Measurements from ENCODE around the gene DHRS2.
"Not testable (repeated sequence)": the region's sequence is repeated elsewhere in the genome, so short reads cannot be mapped to it uniquely, and the experiment has no call there.

The DHRS2 gene

DNA sequence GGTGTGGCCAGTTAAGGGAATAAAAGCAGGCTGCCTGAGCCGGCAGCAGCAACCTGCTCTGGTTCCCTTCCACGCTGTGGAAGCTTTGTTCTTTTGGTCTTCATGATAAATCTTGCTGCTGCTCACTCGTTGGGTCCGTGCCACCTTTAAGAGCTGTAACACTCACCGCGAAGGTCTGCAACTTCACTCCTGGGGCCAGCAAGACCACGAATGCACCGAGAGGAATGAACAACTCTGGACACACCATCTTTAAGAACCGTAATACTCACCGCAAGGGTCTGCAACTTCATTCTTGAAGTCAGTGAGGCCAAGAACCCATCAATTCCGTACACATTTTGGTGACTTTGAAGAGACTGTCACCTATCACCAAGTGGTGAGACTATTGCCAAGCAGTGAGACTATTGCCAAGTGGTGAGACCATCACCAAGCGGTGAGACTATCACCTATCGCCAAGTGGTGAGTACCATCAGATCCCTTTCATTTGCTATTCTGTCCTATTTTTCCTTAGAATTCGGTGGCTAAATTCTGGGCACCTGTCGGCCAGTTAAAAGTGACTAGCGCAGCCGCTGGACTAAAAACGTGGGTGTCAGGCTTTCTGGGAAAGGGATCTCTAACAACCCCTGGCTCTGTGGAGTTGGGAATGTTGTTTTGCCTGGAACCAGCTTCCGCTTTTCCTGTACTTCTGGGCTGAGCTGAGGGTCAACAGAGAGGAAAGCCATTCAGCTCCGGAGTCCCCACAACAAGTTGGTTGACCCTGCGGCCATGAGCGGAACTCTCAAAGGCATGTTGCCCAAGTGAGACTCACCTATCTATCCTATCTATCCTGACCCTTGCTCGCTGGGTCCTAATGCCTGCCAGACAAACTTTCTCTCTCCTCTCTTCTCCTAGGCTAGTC lies at the start of gene DHRS2:
TSS of gene DHRS2 (plus strand) at position 48 of the 895 bp plus-strand sequence. CDS start 2,501 bp downstream, outside the sequence.
- no peak for DNase-seq

DNA sequence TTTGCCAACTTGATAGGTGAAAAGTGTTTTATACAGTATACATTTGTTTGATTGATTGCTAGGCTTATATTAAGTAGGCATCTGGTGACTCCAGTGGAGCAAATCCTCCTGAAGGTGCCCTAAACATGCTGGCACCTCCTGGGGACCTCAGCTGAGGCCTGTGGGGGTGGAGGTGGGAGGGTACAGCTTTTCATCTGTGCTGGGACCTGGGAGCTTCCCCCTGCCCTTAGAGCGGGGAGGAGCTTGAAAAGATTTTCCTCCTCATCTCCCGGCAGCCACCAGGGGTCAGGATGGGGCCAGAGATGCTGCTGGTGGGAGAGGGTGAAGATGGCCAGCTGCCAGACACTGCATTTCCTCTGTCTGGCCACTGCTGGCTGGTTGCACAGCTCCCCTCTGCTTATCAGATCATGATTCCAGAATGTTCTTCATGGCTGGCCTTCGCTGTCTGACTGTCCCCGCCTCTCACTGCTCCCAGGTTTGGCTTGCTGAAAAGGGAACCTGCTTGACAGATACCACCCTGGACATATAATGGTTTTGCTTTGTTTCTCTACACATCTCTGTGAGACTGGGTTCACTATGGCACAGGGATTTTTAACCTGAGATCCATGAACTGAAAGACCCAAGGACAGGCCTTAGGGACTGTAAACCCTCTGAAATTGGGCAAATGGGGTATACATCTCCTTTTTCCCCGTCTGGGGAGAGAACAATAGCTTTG lies 47.1 kb upstream of the DHRS2 start:
- peak; percentile 93 for DNase-seq

DNA sequence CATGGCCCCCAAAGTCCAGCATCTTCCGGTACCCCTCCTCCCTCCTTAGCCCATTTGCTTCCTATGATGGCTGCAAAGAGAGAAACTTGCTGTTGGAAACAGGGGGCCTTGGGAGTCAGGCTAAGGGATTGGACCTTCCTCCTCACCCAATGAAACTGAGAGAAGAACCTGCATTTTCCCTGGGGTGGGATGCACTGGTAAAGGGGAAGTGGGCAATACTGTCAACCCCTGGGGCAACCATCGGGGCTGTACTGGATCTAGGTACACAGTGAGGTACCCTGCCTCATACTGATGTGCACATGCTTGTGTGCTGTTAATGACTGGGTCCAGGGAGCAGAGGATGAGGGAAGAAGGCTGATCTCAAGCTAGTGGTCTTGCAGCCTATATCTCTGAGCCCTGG lies 46.6 kb upstream of the DHRS2 start:
- no peak for DNase-seq

DNA sequence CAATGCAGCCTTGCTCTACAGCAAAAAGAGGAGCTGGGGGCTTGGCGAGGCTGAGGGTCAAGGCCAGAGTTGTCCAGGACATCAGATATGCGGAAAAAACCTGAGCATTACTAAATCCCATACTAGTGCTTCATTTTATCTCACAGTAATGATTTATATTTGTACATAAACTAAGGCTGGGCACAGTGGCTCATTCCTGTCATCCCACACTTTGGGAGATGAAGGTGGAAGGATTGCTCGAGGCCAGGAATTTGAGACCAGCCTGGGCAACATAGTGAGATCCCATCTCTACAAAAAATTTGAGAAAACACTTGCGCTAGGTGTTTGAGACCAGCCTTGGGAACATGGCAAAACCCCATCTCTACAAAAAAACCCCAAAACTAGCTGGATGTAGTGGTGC lies 46.0 kb upstream of the DHRS2 start:
- no peak for DNase-seq

GRCh38 chr14:23594191-23594590 lies 42.0 kb upstream of the DHRS2 start:
- DNase-seq = not testable (repeated sequence)

- no peak for DNase-seq
Measured at GRCh38 chr14:23600322-23600707, 35.8 kb upstream of the DHRS2 start.

DNA sequence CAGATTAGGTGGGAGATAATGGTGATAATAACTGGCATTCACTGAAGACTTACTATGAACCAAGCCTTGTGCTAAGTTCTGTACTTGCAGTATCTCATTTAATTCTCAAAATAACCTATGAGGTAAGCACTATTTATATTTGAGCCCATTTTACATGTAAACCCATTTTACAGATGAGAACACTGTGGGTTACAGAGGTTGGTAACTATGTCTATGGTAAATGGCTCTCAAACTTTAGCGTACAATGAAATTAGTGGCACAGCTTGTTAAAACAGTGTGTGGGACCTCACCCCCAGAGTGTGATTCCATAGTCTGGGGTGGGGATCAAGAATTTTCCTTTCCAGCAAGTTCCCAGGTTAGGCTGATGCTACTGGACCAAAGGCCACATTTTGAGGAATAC lies 35.4 kb upstream of the DHRS2 start:
- DNase-seq = no peak

DNA sequence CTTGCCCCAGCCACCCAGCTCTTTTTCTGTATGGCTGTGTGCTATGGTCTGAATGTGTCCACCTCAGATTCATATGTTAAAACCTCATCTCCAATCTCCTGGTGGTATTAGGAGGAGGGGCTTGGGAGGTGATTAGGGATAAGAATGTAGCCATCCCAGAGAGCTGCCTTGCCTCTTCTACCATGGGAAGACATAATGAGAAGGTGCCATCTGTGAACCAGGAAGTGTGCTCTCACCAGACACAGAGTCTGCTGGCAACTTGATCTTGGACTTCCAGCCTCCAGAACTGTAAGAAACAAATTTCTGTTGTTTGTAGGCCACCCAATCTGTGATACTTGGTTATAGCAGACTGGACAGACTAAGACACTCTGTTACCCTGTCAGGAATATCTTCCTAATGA lies 34.7 kb upstream of the DHRS2 start:
- DNase-seq = no peak

- DNase-seq = no peak
Measured at GRCh38 chr14:23601845-23602180, 34.4 kb upstream of the DHRS2 start.

- DNase-seq = no peak
Measured at GRCh38 chr14:23602181-23603095, 33.7 kb upstream of the DHRS2 start.

DNA sequence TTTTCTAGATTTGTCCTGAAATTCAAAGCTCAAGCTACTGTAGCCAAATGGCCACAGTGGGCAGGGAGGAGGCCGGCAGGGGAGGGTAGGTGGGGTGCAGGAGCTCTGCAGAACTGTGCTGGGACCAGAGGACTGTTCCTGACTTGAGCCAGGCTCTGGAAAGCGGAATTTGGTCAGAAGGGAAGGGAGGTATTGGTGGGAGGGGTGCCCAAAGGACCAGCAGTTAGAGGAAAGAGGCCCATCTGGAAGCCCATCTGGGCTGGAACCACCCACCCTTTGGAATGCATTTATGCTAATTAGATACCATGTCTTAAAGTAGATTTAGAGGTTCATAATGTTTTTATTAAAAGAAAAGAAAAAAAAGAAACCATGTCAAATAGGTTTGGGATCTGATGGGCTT lies 33.1 kb upstream of the DHRS2 start:
- DNase-seq = no peak

DNA sequence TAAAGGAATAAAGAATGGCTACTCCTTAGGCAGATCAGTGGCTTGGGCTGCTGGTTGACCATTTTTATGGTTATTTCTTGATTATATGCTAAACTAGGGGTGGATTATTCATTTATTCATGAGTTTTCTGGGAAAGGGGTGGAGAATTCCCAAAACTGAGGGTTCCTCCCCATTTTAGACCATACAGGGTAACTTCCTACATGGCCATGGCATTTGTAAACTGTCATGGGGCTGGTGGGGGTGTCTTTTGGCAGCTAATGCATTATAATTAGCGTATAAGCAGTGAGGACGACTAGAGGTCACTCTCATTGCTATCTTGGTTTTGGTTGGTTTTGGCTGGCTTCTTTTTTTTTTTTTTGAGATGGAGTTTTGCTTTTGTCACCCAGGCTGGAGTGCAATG lies 32.0 kb upstream of the DHRS2 start:
- DNase-seq = no peak

- no peak for DNase-seq
Measured at GRCh38 chr14:23604675-23605170, 31.4 kb upstream of the DHRS2 start.

- no peak for DNase-seq
Measured at GRCh38 chr14:23605931-23606585, 30.1 kb upstream of the DHRS2 start.

DNA sequence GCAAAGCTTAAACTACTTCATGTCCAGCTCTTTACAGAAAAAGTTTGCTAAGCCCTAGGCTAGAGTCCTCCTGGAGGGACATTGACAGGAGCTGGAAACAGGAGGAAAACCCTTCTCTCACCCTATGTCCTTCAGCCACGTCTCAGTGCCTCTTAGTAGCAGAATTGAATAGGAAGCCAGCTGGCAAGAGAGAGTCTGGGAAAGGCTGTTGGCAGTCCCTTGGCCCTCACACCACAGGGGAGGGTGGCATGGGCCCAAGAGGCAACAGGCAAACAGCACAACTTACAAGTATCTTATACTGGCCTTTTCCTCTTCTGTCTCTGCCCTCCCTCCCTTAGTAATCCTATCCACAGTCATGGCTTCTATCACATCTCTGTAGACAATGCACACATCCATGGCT lies 27.7 kb upstream of the DHRS2 start:
- DNase-seq = no peak

GRCh38 chr14:23609001-23609400 lies 27.2 kb upstream of the DHRS2 start:
- no peak for DNase-seq

DNA sequence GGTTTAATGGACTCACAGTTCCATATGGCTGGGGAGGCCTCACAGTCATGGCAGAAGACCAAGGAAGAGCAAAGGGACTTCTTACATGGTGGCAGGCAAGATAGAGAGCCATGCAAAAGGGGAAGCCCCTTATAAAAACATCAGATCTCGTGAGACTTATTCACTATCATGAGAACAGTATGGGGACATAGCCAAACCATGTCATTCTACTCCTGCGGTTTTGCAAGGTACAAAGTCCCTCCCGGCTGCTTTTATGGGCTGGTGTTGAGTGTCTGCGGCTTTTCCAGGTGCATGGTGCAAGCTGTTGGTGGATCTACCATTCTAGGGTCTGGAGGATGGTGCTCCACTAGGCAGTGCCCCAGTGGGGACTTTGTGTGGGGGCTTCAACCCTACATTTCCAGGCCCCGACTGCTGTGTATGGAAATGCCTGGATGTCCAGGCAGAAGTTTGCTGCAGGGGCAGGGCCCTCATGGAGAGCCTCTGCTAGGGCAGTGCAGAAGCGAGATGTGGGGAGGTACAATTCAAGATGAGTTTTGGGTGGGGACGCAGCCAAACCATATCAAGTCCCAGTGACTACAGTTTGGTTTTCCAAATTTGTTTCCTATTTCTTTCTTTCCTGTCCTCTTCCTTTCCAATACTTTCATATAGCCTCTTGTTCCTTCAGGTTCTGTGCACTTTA lies 26.6 kb upstream of the DHRS2 start:
- DNase-seq = not testable (repeated sequence)

DNA sequence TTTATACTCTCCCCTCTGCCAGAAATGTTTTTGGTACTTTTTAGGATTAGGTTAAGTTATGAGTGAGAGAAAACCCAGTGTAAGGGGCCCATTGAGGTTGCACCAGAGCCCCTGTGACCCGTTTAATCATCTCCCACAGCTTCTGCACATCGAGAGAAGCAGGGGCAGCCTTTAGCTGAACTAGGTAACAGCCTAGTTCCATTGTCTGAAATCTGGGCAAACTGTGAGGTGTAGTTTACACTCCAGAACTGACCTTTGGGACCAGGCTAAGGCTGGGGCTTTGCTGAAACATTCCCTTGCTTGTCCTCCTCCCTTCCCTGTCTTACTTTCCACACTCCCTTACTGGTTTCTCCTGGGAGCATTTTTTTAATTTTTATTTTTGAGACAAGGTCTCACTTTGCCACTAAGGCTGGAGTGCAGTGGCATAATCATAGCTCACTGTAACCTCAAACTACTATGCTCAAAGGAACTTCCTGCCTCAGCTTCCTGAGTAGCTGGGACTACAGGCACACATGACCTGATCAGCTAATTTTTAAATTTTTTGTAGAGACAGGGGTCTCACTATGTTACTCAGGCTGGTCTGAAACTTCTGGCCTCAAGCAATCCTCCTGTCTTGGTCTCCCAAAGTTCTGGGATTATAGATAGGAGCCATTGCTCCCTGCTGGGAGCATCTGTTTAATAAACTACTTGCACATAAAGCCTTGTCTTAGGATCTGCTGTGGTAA lies 25.9 kb upstream of the DHRS2 start:
- no peak for DNase-seq

DNA sequence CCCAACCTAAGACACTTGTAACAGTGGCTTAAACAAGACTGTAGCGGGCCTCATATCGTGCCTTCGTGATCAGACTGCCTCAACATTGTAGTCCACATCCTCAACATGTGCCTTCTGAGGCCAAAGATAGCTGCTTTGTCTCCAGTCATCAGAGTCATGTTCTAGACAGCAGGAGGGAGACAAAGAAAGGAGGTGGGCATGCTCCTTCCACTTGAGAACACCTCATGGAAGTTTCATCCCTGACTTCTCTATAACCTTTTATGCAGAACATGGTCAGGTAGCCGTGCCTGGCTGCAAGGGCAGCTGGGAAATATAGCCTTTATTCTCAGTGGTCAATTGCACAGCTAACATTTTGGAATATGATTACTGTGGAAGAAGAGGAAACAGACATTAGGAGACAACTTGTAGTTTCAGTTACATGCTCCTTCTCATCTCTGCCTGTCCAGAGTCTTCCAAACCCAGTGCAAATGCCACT lies 25.3 kb upstream of the DHRS2 start:
- no peak for DNase-seq

- no peak for DNase-seq
Measured at GRCh38 chr14:23612354-23612732, 23.8 kb upstream of the DHRS2 start.

- no peak for DNase-seq
Measured at GRCh38 chr14:23612802-23613201, 23.4 kb upstream of the DHRS2 start.

All from NCI-H82 (cell line).